Thoracic aorta (tissue), 2 donors: ENCODE data around the gene DBP. TPM values are rescaled to one million over a fixed set of nuclear protein-coding genes. Genes with fewer than 3 reads are reported as not detected.

Experiments used
- ATAC-seq: fragments of 150-250 bp; one replicate; pipeline ENCODE4 v1.8.0; 2017; ENCODE audit warnings: low read depth; ENCODE audit not compliant: insufficient number of reproducible peaks, low FRiP score
- DNase-seq: peaks from one replicate; pipeline ENCODE4 v3.0.0-alpha.2; 2020; ENCODE audit warnings: low spot score
- H3K27ac ChIP-seq, 2 donors: fragments of 200-600 bp; sonication (generic); 1 replicate in 1 of 2; 2 replicates in 1 of 2; pipeline ENCODE4 v1.5.1; 2016; ENCODE audit warnings: mild to moderate bottlenecking in 2 of 2, moderate library complexity in 2 of 2
- H3K27me3 ChIP-seq: fragments of 200-600 bp; sonication (generic); replicated peaks from 2 replicates; pipeline ENCODE4 v1.6.0; 2016; ENCODE audit warnings: mild to moderate bottlenecking; ENCODE audit not compliant: insufficient read depth
- H3K36me3 ChIP-seq: fragments of 200-600 bp; sonication (generic); one replicate; pipeline ENCODE4 v1.5.1; 2016
- H3K4me1 ChIP-seq, 2 donors: fragments of 200-600 bp; sonication (generic); 1 replicate in 1 of 2; 2 replicates in 1 of 2; pipeline versions ENCODE4 v1.5.1 to v1.6.0; 2016; ENCODE audit warnings: low read depth in 2 of 2, mild to moderate bottlenecking in 1 of 2; ENCODE audit not compliant: control insufficient read depth in 1 of 2
- H3K4me3 ChIP-seq: fragments of 200-600 bp; sonication (generic); 2 replicates; pipeline ENCODE4 v1.5.1; 2016; ENCODE audit warnings: mild to moderate bottlenecking
- H3K9me3 ChIP-seq: fragments of 200-600 bp; sonication (generic); 2 replicates; pipeline ENCODE4 v1.5.1; 2016
- total RNA-seq, 2 donors: library from RNA; depleted of rRNA; stranded (reverse); fragments of >200 nt; gene quantifications; one replicate each; pipeline versions ENCODE4 v1.1.0 to v1.2.3, GENCODE V29; 2016
- TF ChIP-seq, protein P1 (sequence below): fragments of 200-600 bp; sonication (generic); IDR thresholded peaks from one replicate; pipeline ENCODE4 v1.5.1; 2019; ENCODE audit warnings: antibody characterized with exemption

The DBP gene
- total RNA-seq, 2 donors from 2014 or later = 3.9 to 15.0 TPM

- DNase-seq (no peak), ATAC-seq (no peak)
- H3K4me1 ChIP-seq = peaks cover 20 to 38% of the 10 kb centered on the region in 2 donors
- H3K27ac ChIP-seq = peak overlapping the region; percentile 68 to 80
- peaks cover 3% of the 10 kb centered on the region for H3K36me3 ChIP-seq
- peak overlapping the region; percentile 82 for H3K4me3 ChIP-seq
- no peaks in the 10 kb centered on the region for H3K27me3 ChIP-seq
- no peaks in the 10 kb centered on the region for H3K9me3 ChIP-seq
- TF ChIP-seq, protein P1, sequence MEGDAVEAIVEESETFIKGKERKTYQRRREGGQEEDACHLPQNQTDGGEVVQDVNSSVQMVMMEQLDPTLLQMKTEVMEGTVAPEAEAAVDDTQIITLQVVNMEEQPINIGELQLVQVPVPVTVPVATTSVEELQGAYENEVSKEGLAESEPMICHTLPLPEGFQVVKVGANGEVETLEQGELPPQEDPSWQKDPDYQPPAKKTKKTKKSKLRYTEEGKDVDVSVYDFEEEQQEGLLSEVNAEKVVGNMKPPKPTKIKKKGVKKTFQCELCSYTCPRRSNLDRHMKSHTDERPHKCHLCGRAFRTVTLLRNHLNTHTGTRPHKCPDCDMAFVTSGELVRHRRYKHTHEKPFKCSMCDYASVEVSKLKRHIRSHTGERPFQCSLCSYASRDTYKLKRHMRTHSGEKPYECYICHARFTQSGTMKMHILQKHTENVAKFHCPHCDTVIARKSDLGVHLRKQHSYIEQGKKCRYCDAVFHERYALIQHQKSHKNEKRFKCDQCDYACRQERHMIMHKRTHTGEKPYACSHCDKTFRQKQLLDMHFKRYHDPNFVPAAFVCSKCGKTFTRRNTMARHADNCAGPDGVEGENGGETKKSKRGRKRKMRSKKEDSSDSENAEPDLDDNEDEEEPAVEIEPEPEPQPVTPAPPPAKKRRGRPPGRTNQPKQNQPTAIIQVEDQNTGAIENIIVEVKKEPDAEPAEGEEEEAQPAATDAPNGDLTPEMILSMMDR = no peak
Measured at GRCh38 chr19:48623556-48624066, 13.6 kb downstream of the DBP start.

GRCh38 chr19:48619692-48620585 is 17.2 kb downstream of the DBP start:
- Histone ChIP-seq H3K4me3 (peak overlapping the region; percentile 95), H3K36me3 (peaks cover 19% of the 10 kb centered on the region), H3K4me1 (peaks cover 33 to 56% of the 10 kb centered on the region in 2 donors), H3K27me3 (no peaks in the 10 kb centered on the region), H3K27ac (peak overlapping the region; percentile 93 to 97), H3K9me3 (no peaks in the 10 kb centered on the region)
- DNase-seq (no peak), ATAC-seq (no peak)
- TF ChIP-seq, protein P1 = peak; percentile 6

DNA sequence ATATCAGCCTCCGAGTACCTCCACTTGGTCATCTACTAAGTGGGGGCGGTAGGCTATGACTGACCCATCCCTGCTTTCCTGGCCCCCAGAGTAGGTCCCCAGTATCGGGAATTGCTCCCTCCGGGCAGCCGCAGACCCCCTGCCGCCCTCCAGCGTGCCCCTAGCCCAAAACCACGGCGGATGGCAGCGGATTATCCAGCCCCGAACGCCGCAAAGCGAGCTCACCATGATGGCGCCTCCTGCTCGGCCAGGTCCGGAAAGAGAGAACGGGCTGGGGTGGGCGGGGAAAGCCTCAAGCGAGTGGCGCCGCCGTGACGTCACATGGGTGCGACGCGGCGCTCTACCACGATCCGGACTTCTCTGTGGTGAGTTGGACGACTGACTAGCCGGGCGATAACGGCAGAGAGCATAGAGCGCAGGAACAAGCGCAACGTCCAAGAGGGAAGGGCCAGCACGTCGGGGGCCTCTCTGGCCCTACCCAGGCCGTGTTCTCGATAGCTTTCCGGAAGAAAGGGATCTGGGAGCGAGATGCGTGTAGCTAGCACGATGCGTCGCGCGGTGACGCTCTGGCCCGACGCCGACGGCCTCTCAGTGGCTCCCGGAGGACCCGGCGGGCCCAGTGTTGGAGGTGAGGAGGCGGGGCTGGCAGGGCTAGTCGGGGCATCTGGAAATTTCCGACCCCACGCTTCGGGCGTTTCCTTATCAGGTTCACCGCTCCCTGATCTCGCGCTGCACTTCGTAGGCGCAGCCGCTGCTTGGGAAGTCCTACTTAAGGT is 18.1 kb downstream of the DBP start, which contains the start of the genes RPL18 and SPHK2:
Gene RPL18, minus strand, starts transcription at position 263 of the 776 bp plus-strand sequence. Its CDS starts 35 bp downstream, at position 228.
Gene SPHK2, plus strand, starts transcription at position 591 of the 776 bp plus-strand sequence. CDS start 1,009 bp downstream, outside the sequence.
- Histone ChIP-seq H3K4me1 (peaks cover 27 to 49% of the 10 kb centered on the region in 2 donors), H3K9me3 (no peaks in the 10 kb centered on the region), H3K36me3 (peaks cover 23% of the 10 kb centered on the region), H3K4me3 (peak within 1 kb of the TSS; percentile 95), H3K27ac (peak within 1 kb of the TSS; percentile 93 to 97), H3K27me3 (no peaks in the 10 kb centered on the region)
- TF ChIP-seq, protein P1 = no peak
- DNase-seq (peak; percentile 93), ATAC-seq (peak; percentile 82)

- TF ChIP-seq, protein P1 = no peak
- H3K27ac ChIP-seq = peak overlapping the region; percentile 84 to 97
- H3K4me1 ChIP-seq = peaks cover 24 to 45% of the 10 kb centered on the region in 2 donors
- H3K9me3 ChIP-seq = no peaks in the 10 kb centered on the region
- no peaks in the 10 kb centered on the region for H3K27me3 ChIP-seq
- peaks cover 23% of the 10 kb centered on the region for H3K36me3 ChIP-seq
- no peak for DNase-seq
- ATAC-seq = no peak
- peak overlapping the region; percentile 95 for H3K4me3 ChIP-seq
Measured at GRCh38 chr19:48618278-48618915, 18.8 kb downstream of the DBP start.
